BLaER1 treated with 17β-estradiol and CSF1 and Interleukin-3, amounts not matched to agents 10 nM and 100 nM (cell line): ENCODE measurements around the gene CHST3.
"Not testable (repeated sequence)": the region's sequence is repeated elsewhere in the genome, so short reads cannot be mapped to it uniquely, and the experiment has no call there.

Source experiments
- H3K27ac ChIP-seq, 11 experiments: shearing (Covaris generic); formaldehyde crosslinking; 2 replicates each; pipeline ENCODE4 v1.8.1; 2022
- H3K27me3 ChIP-seq, 11 experiments: shearing (Covaris generic); formaldehyde crosslinking; 2 replicates each; pipeline ENCODE4 v1.8.1; 2022
- H3K36me3 ChIP-seq, 11 experiments: shearing (Covaris generic); formaldehyde crosslinking; 2 replicates each; pipeline ENCODE4 v1.8.1; 2022
- H3K4me1 ChIP-seq, 10 experiments: shearing (Covaris generic); formaldehyde crosslinking; 2 replicates each; pipeline ENCODE4 v1.8.1; 2022
- H3K4me2 ChIP-seq, 11 experiments: shearing (Covaris generic); formaldehyde crosslinking; 2 replicates each; pipeline ENCODE4 v1.8.1; 2022
- H3K4me3 ChIP-seq, 10 experiments: shearing (Covaris generic); formaldehyde crosslinking; 2 replicates each; pipeline ENCODE4 v1.8.1; 2022
- H3K9ac ChIP-seq, 11 experiments: shearing (Covaris generic); formaldehyde crosslinking; 2 replicates each; pipeline ENCODE4 v1.8.1; 2022
- H3K9me3 ChIP-seq, 11 experiments: shearing (Covaris generic); formaldehyde crosslinking; replicated peaks in 1 of 11; 2 replicates each; pipeline ENCODE4 v1.8.1; 2022
- H4K20me1 ChIP-seq, 11 experiments: shearing (Covaris generic); formaldehyde crosslinking; 2 replicates each; pipeline ENCODE4 v1.8.1; 2022
- Cebpa-rat ChIP-seq, 11 experiments: shearing (Covaris generic); IDR thresholded peaks; 2 replicates each; pipeline ENCODE4 v1.8.1; 2022

Gene CHST3

GRCh38 chr10:72030762-72031543 lies 66.8 kb downstream of the CHST3 start:
- no peaks in the 10 kb centered on the region for H3K27me3 ChIP-seq
- no peaks in the 10 kb centered on the region for H3K36me3 ChIP-seq
- H3K4me1 ChIP-seq: peaks cover 0 to 20% (median 6%) of the 10 kb centered on the region in 10 experiments; a peak in 16 of 20 replicates
- H3K4me2 ChIP-seq: peak overlapping the region in 1 of 11 experiments; percentile 26; a peak in 1 of 22 replicates
- H3K9me3 ChIP-seq: no peaks in the 10 kb centered on the region
- H3K27ac ChIP-seq: no peak overlapping the region
- TF ChIP-seq Cebpa-rat (IDR thresholded peaks at IDR 0.05): no peak
- H3K4me3 ChIP-seq: no peak overlapping the region
- H3K9ac ChIP-seq: no peak overlapping the region
- no peaks in the 10 kb centered on the region for H4K20me1 ChIP-seq

GRCh38 chr10:72031706-72032105 lies 67.5 kb downstream of the CHST3 start:
- H3K4me1 ChIP-seq: peaks cover 0 to 12% (median 0%) of the 10 kb centered on the region in 10 experiments; a peak in 5 of 20 replicates
- TF ChIP-seq Cebpa-rat (IDR thresholded peaks at IDR 0.05): no peak
- no peak overlapping the region for H3K4me2 ChIP-seq

GRCh38 chr10:72032409-72033162 lies 68.4 kb downstream of the CHST3 start:
- H3K4me2 ChIP-seq, H3K27me3 ChIP-seq: not testable (repeated sequence)

More at GRCh38 chr10:72031706-72032105, 67.5 kb downstream of the CHST3 start:
- no peaks in the 10 kb centered on the region for H3K36me3 ChIP-seq
- no peak overlapping the region for H3K27ac ChIP-seq
- no peaks in the 10 kb centered on the region for H3K27me3 ChIP-seq
- no peaks in the 10 kb centered on the region for H3K9me3 ChIP-seq
- H3K9ac ChIP-seq: no peak overlapping the region
- no peaks in the 10 kb centered on the region for H4K20me1 ChIP-seq
- H3K4me3 ChIP-seq: no peak overlapping the region

GRCh38 chr10:72034040-72034499 lies 69.9 kb downstream of the CHST3 start:
- H3K9me3 ChIP-seq: no peaks in the 10 kb centered on the region
- TF ChIP-seq Cebpa-rat (IDR thresholded peaks at IDR 0.05): no peak
- no peak overlapping the region for H3K9ac ChIP-seq
- no peak overlapping the region; a peak in 1 of 22 replicates for H3K4me2 ChIP-seq
- H4K20me1 ChIP-seq: no peaks in the 10 kb centered on the region
- no peaks in the 10 kb centered on the region for H3K27me3 ChIP-seq
- H3K27ac ChIP-seq: no peak overlapping the region
- peaks cover 6 to 19% (median 7%) of the 10 kb centered on the region in 10 experiments for H3K4me1 ChIP-seq
- no peak overlapping the region for H3K4me3 ChIP-seq
- H3K36me3 ChIP-seq: no peaks in the 10 kb centered on the region

More at GRCh38 chr10:72032409-72033162, 68.4 kb downstream of the CHST3 start:
- not testable (repeated sequence) for H3K9me3 ChIP-seq, H3K27ac ChIP-seq, H3K36me3 ChIP-seq, H3K9ac ChIP-seq, H4K20me1 ChIP-seq, H3K4me3 ChIP-seq
- H3K4me1 ChIP-seq: peaks cover 0 to 10% (median 0%) of the 10 kb centered on the region in 10 experiments; a peak in 2 of 20 replicates

GRCh38 chr10:72034761-72035160 lies 70.6 kb downstream of the CHST3 start:
- Histone ChIP-seq H3K4me3 (no peak overlapping the region), H3K36me3 (no peaks in the 10 kb centered on the region), H3K4me2 (no peak overlapping the region), H3K9me3 (no peaks in the 10 kb centered on the region), H3K9ac (no peak overlapping the region), H3K27me3 (no peaks in the 10 kb centered on the region), H3K27ac (no peak overlapping the region), H4K20me1 (no peaks in the 10 kb centered on the region), H3K4me1 (peaks cover 13 to 26% (median 14%) of the 10 kb centered on the region in 10 experiments)
- no peak for TF ChIP-seq Cebpa-rat (IDR thresholded peaks at IDR 0.05)

GRCh38 chr10:72035252-72035887 lies 71.2 kb downstream of the CHST3 start:
- peaks cover 13 to 30% (median 18%) of the 10 kb centered on the region in 10 experiments for H3K4me1 ChIP-seq

GRCh38 chr10:72037266-72037665 lies 73.1 kb downstream of the CHST3 start:
- H4K20me1 ChIP-seq: no peaks in the 10 kb centered on the region
- no peaks in the 10 kb centered on the region for H3K27me3 ChIP-seq
- H3K9me3 ChIP-seq: no peaks in the 10 kb centered on the region
- no peak overlapping the region for H3K9ac ChIP-seq
- H3K27ac ChIP-seq: no peak overlapping the region
- H3K4me1 ChIP-seq: peaks cover 13 to 21% (median 18%) of the 10 kb centered on the region in 10 experiments
- H3K4me2 ChIP-seq: no peak overlapping the region
- H3K4me3 ChIP-seq: no peak overlapping the region
- no peak for TF ChIP-seq Cebpa-rat (IDR thresholded peaks at IDR 0.05)
- no peaks in the 10 kb centered on the region for H3K36me3 ChIP-seq

More at GRCh38 chr10:72035252-72035887, 71.2 kb downstream of the CHST3 start:
- Histone ChIP-seq H3K36me3 (no peaks in the 10 kb centered on the region), H3K4me3 (no peak overlapping the region), H4K20me1 (no peaks in the 10 kb centered on the region), H3K27me3 (no peaks in the 10 kb centered on the region), H3K9me3 (no peaks in the 10 kb centered on the region), H3K4me2 (no peak overlapping the region), H3K27ac (no peak overlapping the region), H3K9ac (no peak overlapping the region)
- no peak for TF ChIP-seq Cebpa-rat (IDR thresholded peaks at IDR 0.05)

GRCh38 chr10:72037811-72038210 lies 73.6 kb downstream of the CHST3 start:
- Histone ChIP-seq H3K4me3 (no peak overlapping the region), H3K9ac (no peak overlapping the region), H3K4me2 (no peak overlapping the region), H3K27me3 (no peaks in the 10 kb centered on the region), H3K36me3 (no peaks in the 10 kb centered on the region), H3K27ac (no peak overlapping the region), H3K9me3 (no peaks in the 10 kb centered on the region), H3K4me1 (peaks cover 13 to 22% (median 18%) of the 10 kb centered on the region in 10 experiments), H4K20me1 (no peaks in the 10 kb centered on the region)
- TF ChIP-seq Cebpa-rat (IDR thresholded peaks at IDR 0.05): no peak

- Histone ChIP-seq H3K4me3 (no peak overlapping the region), H3K4me1 (peaks cover 13 to 30% (median 24%) of the 10 kb centered on the region in 10 experiments), H3K27me3 (no peaks in the 10 kb centered on the region), H3K9ac (no peak overlapping the region), H3K4me2 (peak overlapping the region; percentile 48 to 79 (median 71)), H3K9me3 (no peaks in the 10 kb centered on the region), H4K20me1 (no peaks in the 10 kb centered on the region), H3K36me3 (no peaks in the 10 kb centered on the region), H3K27ac (no peak overlapping the region)
- TF ChIP-seq Cebpa-rat (IDR thresholded peaks at IDR 0.05): no peak
Observed at GRCh38 chr10:72038458-72039001, 74.3 kb downstream of the CHST3 start.
